CMK (cell line): ENCODE measurements around the gene TMEM165.

Experiments
- DNase-seq: peaks from one replicate; pipeline ENCODE4 v3.0.0-alpha.2; 2010; ENCODE audit warnings: low read depth

The TMEM165 gene

GRCh38 chr4:55367084-55367722, 28.6 kb upstream of the TMEM165 start:
- no peak for DNase-seq

GRCh38 chr4:55369968-55370367, 25.8 kb upstream of the TMEM165 start:
- no peak for DNase-seq

GRCh38 chr4:55372259-55372658, 23.5 kb upstream of the TMEM165 start:
- DNase-seq = no peak

- no peak for DNase-seq
Measured at GRCh38 chr4:55373461-55373860, 22.3 kb upstream of the TMEM165 start.

GRCh38 chr4:55376698-55377097, 19.1 kb upstream of the TMEM165 start:
- DNase-seq = no peak

- no peak for DNase-seq
Measured at GRCh38 chr4:55378617-55379467, 16.9 kb upstream of the TMEM165 start.

- no peak for DNase-seq
Measured at GRCh38 chr4:55380576-55380975, 15.2 kb upstream of the TMEM165 start.

GRCh38 chr4:55381502-55381901, 14.3 kb upstream of the TMEM165 start:
- DNase-seq = no peak

GRCh38 chr4:55382488-55383003, 13.2 kb upstream of the TMEM165 start:
- DNase-seq = no peak

- DNase-seq = no peak
Measured at GRCh38 chr4:55385201-55385649, 10.5 kb upstream of the TMEM165 start.

- no peak for DNase-seq
Measured at GRCh38 chr4:55386073-55386472, 9.7 kb upstream of the TMEM165 start.

- peak; percentile 66 for DNase-seq
Measured at GRCh38 chr4:55386840-55387239, 8.9 kb upstream of the TMEM165 start.

- no peak for DNase-seq
Measured at GRCh38 chr4:55393461-55394320, 2.1 kb upstream of the TMEM165 start.

- DNase-seq = no peak
Measured at GRCh38 chr4:55395218-55395528, 584 bp upstream of the TMEM165 start.

GRCh38 chr4:55396308-55397125, 760 bp downstream of the TMEM165 start:
- no peak for DNase-seq

GRCh38 chr4:55397126-55397436, 1.3 kb downstream of the TMEM165 start:
- DNase-seq = no peak

- no peak for DNase-seq
Measured at GRCh38 chr4:55397520-55398321, 2.0 kb downstream of the TMEM165 start.

- DNase-seq = no peak
Measured at GRCh38 chr4:55398461-55398860, 2.7 kb downstream of the TMEM165 start.

GRCh38 chr4:55398966-55399365, 3.2 kb downstream of the TMEM165 start:
- no peak for DNase-seq

GRCh38 chr4:55399581-55399980, 3.8 kb downstream of the TMEM165 start:
- DNase-seq = no peak

GRCh38 chr4:55405073-55405472, 9.3 kb downstream of the TMEM165 start:
- no peak for DNase-seq
